Cardiac muscle cell (in vitro differentiated cells and primary cell): ENCODE data around the gene DOK1. TPM values are rescaled to one million over a fixed set of nuclear protein-coding genes. Genes with fewer than 3 reads are reported as not detected.
A peak's percentile ranks its signal among the peaks of the same experiment; 100 is the strongest.

Source experiments
- DNase-seq, 2 donors: peaks; one replicate each; pipeline versions ENCODE4 v3.0.0 to v3.0.0-alpha.2; 2010 to 2017; ENCODE audit warnings: low read depth in 1 of 2, low spot score in 1 of 2
- H3K27ac ChIP-seq: fragments of 200-600 bp; sonication (generic); 2 replicates; pipeline ENCODE4 v1.5.1; 2016
- H3K27me3 ChIP-seq: fragments of 200-600 bp; sonication (generic); 2 replicates; pipeline ENCODE4 v1.6.0; 2016; ENCODE audit warnings: control low read depth
- H3K36me3 ChIP-seq: fragments of 200-600 bp; sonication (generic); 2 replicates; pipeline ENCODE4 v1.5.1; 2016; ENCODE audit warnings: control low read depth
- H3K4me1 ChIP-seq: fragments of 200-600 bp; sonication (generic); 2 replicates; pipeline ENCODE4 v1.8.1; 2017; ENCODE audit warnings: low read depth, mild to moderate bottlenecking, mixed run types
- H3K4me3 ChIP-seq: fragments of 200-600 bp; sonication (generic); 2 replicates; pipeline ENCODE4 v1.5.1; 2016; ENCODE audit warnings: mild to moderate bottlenecking
- H3K9me3 ChIP-seq: fragments of 200-600 bp; sonication (generic); 2 replicates; pipeline ENCODE4 v1.5.1; 2017; ENCODE audit warnings: low read depth, mild to moderate bottlenecking, control low read depth
- CTCF ChIP-seq: IDR thresholded peaks from 2 replicates; pipeline ENCODE4 v1.5.1; 2012; ENCODE audit warnings: low read depth, mild to moderate bottlenecking, low read length
- polyA plus RNA-seq: library from polyadenylated mRNA; unstranded; fragments of >200 nt; fragmentation: Nextera tagmentation; extraction: Ambion mirVana; gene quantifications from 2 replicates; pipeline ENCODE4 v1.2.1, GENCODE V29; 2016
- total RNA-seq: library from RNA; depleted of rRNA; stranded (reverse); fragments of >200 nt; gene quantifications from 2 replicates; pipeline ENCODE4 v1.2.3, GENCODE V29; 2016

Gene DOK1
- total and polyA plus RNA-seq, 2 experiments from 2014 or later = 10.0 to 26.1 TPM

DNA sequence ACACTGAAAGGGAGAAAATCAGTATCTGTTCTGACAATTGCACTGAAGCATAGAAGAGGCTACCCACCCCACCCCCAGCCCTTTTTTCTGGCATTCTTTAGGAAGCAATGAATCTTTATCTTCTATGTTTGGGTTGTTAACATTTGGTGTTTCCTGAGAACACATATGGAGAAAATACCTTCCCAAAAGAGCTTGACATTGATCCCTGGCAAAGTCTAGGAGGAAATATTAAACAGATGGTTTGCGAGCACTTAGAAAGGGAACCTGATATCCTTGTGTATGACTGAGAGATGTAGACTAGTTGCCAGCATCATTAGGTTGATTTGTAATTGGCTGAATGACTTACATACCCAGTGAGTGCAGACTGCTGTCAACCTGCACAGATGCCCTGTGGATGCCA is 42.9 kb downstream of the DOK1 start:
- no peaks in the 10 kb centered on the region for H3K9me3 ChIP-seq
- H3K36me3 ChIP-seq = no peaks in the 10 kb centered on the region
- no peak for TF ChIP-seq CTCF
- no peak overlapping the region for H3K4me3 ChIP-seq
- H3K27me3 ChIP-seq = peaks cover 60% of the 10 kb centered on the region
- no peaks in the 10 kb centered on the region for H3K4me1 ChIP-seq
- DNase-seq = no peak
- H3K27ac ChIP-seq = no peak overlapping the region

DNA sequence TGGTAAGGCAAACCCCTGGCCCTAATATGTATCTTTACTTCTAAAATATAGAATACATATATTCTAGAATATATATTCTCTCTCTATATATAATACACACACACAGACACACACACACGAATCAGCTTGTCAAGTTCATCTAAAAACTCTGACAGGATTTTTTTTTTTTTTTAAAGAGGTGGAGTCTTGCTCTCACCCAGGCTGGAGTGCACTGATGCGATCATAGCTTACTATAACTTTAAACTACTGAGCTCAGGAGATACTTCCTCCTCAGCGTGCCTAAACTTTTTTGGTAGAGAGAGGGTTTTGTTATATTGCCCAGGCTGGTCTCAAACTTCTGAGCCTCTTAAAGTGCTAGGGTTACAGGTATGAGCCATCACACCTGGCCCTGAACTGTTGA is 45.2 kb downstream of the DOK1 start:
- DNase-seq = no peak
- H3K27ac ChIP-seq = no peak overlapping the region
- no peaks in the 10 kb centered on the region for H3K4me1 ChIP-seq
- no peaks in the 10 kb centered on the region for H3K36me3 ChIP-seq
- TF ChIP-seq CTCF = no peak
- H3K9me3 ChIP-seq = no peaks in the 10 kb centered on the region
- peaks cover 57% of the 10 kb centered on the region for H3K27me3 ChIP-seq
- no peak overlapping the region for H3K4me3 ChIP-seq

DNA sequence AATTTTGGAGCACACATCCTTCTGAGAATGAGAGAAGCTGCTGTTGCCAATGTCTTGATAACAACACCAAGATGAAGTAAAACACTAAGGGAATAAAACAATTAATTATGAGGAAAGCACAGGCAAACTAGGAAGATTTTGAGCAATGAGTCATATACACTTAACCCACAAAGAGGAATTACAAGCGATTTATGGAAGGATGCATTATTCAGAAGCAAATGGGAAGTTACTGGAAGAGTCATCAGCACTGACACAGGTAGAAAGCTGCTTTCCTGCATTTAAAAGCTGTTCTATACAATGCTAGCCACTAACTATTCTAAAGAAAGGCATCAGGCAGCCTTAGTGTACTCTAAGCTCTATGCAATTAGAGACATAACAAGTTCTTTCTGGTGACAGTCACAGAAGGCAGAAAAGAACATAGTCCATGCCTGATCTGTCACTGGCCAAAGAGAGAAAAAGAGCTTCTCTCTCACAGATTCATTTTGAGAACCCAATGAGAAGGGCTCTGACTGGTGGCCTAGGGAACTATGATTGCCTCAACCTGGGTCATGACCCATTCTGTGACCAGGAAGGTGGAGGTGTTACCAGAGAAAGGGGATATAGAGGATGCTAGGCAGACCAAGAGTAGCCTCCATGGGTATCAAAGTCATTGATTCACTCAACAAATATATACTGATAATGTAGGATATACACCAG is 48.2 kb downstream of the DOK1 start:
- no peaks in the 10 kb centered on the region for H3K9me3 ChIP-seq
- peaks cover 45% of the 10 kb centered on the region for H3K27me3 ChIP-seq
- peak in 1 of 2 donors; percentile 63 for DNase-seq
- H3K27ac ChIP-seq = no peak overlapping the region
- no peaks in the 10 kb centered on the region for H3K4me1 ChIP-seq
- no peaks in the 10 kb centered on the region for H3K36me3 ChIP-seq
- no peak for TF ChIP-seq CTCF
- H3K4me3 ChIP-seq = no peak overlapping the region

DNA sequence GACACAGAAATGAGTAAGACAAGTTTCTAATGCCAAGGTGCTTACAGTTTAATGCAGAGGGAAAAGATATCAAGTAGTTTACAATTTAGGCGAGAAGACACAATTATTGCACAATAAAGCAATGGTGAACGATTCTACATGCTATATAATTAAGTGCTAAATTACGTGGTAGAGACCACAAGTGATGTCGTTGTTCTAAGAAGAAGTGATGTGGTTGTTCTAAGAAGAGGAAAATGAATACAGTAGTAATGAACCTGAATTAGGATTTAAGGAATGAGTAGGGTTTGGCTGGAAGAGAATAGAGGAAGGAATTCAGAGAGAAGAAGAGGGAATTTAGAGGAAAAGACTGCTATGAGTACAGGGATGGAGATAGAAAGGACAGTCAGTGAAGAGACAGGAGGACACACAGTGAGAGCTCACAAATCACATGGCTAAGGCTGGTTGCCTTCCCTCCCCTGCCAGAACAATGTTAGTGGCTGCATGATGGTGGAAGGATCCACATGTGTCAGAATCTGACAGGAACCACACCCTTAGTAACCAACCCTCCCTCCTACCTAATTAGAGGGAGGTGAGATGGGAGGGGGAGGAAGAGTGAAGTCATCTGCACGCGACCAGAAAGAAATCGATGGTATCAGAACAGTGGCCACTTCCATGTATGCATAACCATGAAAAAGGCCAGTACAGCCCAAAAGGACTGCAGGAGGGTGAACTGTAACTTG is 48.9 kb downstream of the DOK1 start:
- TF ChIP-seq CTCF = no peak
- no peaks in the 10 kb centered on the region for H3K9me3 ChIP-seq
- peaks cover 45% of the 10 kb centered on the region for H3K27me3 ChIP-seq
- H3K36me3 ChIP-seq = no peaks in the 10 kb centered on the region
- no peak for DNase-seq
- no peak overlapping the region for H3K4me3 ChIP-seq
- no peak overlapping the region for H3K27ac ChIP-seq
- H3K4me1 ChIP-seq = no peaks in the 10 kb centered on the region

DNA sequence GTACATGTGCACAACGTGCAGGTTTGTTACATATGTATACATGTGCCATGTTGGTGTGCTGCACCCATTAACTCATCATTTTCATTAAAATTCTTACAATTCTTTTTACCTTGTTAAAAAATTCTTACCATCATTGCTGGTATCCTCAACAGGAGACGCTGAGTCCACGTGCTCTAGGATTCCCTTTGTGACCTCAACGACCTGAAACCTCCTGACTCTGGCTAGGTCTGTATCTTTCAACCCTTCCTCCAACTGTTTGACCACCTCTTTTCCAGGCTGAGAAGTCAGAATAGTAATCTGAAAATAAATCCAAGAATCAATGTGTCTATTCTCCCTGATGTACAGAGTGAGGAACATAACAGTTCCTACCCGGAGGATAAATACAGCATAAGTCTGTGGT is 52.4 kb downstream of the DOK1 start:
- no peak for DNase-seq
- H3K27me3 ChIP-seq = peaks cover 24% of the 10 kb centered on the region
- H3K4me3 ChIP-seq = no peak overlapping the region
- H3K4me1 ChIP-seq = no peaks in the 10 kb centered on the region
- H3K27ac ChIP-seq = no peak overlapping the region
- no peaks in the 10 kb centered on the region for H3K36me3 ChIP-seq
- H3K9me3 ChIP-seq = no peaks in the 10 kb centered on the region
- TF ChIP-seq CTCF = no peak

Other genes starting within 250 kb of the DOK1 start
- gene SLC4A5, start 211.3 kb upstream of the DOK1 start, total RNA-seq = 2.3 and 9.0 TPM in 2 replicates
- 1.5 and 3.3 TPM in 2 replicates for gene SLC4A5, start 211.3 kb upstream of the DOK1 start, polyA plus RNA-seq
- 130 and 156 TPM in 2 replicates for gene DCTN1, start 174.4 kb upstream of the DOK1 start, total RNA-seq
- gene DCTN1, start 174.4 kb upstream of the DOK1 start, polyA plus RNA-seq = 164 and 178 TPM in 2 replicates
- 7.6 and 9.5 TPM in 2 replicates for gene C2orf81, start 133.1 kb upstream of the DOK1 start, total RNA-seq
- gene C2orf81, start 133.1 kb upstream of the DOK1 start, polyA plus RNA-seq = 7.1 and 8.5 TPM in 2 replicates
- 88.5 and 91.5 TPM in 2 replicates for gene WDR54, start 133.0 kb upstream of the DOK1 start, total RNA-seq
- gene WDR54, start 133.0 kb upstream of the DOK1 start, polyA plus RNA-seq = 132 and 159 TPM in 2 replicates
- gene RTKN, start 112.8 kb upstream of the DOK1 start, total RNA-seq = 41.1 and 53.3 TPM in 2 replicates
- 53.3 and 61.7 TPM in 2 replicates for gene RTKN, start 112.8 kb upstream of the DOK1 start, polyA plus RNA-seq
- gene INO80B, start 99.6 kb upstream of the DOK1 start, total RNA-seq = 23.0 and 40.9 TPM in 2 replicates
- gene INO80B, start 99.6 kb upstream of the DOK1 start, polyA plus RNA-seq = 15.4 and 23.8 TPM in 2 replicates
- 168 and 174 TPM in 2 replicates for gene WBP1, start 96.3 kb upstream of the DOK1 start, total RNA-seq
- gene WBP1, start 96.3 kb upstream of the DOK1 start, polyA plus RNA-seq = 156 and 170 TPM in 2 replicates
- 58.5 and 67.3 TPM in 2 replicates for gene MOGS, start 89.3 kb upstream of the DOK1 start, total RNA-seq
- gene MOGS, start 89.3 kb upstream of the DOK1 start, polyA plus RNA-seq = 31.9 and 50.1 TPM in 2 replicates
- 50.8 and 50.9 TPM in 2 replicates for gene MRPL53, start 82.0 kb upstream of the DOK1 start, total RNA-seq
- 132 and 140 TPM in 2 replicates for gene MRPL53, start 82.0 kb upstream of the DOK1 start, polyA plus RNA-seq
- 18.1 and 33.5 TPM in 2 replicates for gene CCDC142, start 71.7 kb upstream of the DOK1 start, total RNA-seq
- gene CCDC142, start 71.7 kb upstream of the DOK1 start, polyA plus RNA-seq = 16.8 and 23.4 TPM in 2 replicates
- 16.8 and 32.9 TPM in 2 replicates for gene TTC31, start 71.6 kb upstream of the DOK1 start, total RNA-seq
- 23.0 and 29.1 TPM in 2 replicates for gene TTC31, start 71.6 kb upstream of the DOK1 start, polyA plus RNA-seq
- gene LBX2, start 55.1 kb upstream of the DOK1 start, total RNA-seq = 0.49 and 0.80 TPM in 2 replicates
- 1.7 TPM in 1 of 2 replicates, not detected in the other for gene LBX2, start 55.1 kb upstream of the DOK1 start, polyA plus RNA-seq
- gene PCGF1, start 47.0 kb upstream of the DOK1 start, total RNA-seq = 7.8 and 10.9 TPM in 2 replicates
- gene PCGF1, start 47.0 kb upstream of the DOK1 start, polyA plus RNA-seq = 14.2 and 18.9 TPM in 2 replicates
- gene TLX2, start 40.3 kb upstream of the DOK1 start, total RNA-seq = 0.06 TPM in 1 of 2 replicates, not detected in the other
- not detected in 2 replicates for gene TLX2, start 40.3 kb upstream of the DOK1 start, polyA plus RNA-seq
- 0.98 and 1.1 TPM in 2 replicates for gene DQX1, start 28.5 kb upstream of the DOK1 start, total RNA-seq
- gene DQX1, start 28.5 kb upstream of the DOK1 start, polyA plus RNA-seq = 0.60 and 0.67 TPM in 2 replicates
- 93.2 and 105 TPM in 2 replicates for gene AUP1, start 25.0 kb upstream of the DOK1 start, total RNA-seq
- 120 and 122 TPM in 2 replicates for gene AUP1, start 25.0 kb upstream of the DOK1 start, polyA plus RNA-seq
- gene HTRA2, start 24.8 kb upstream of the DOK1 start, total RNA-seq = 39.9 and 55.1 TPM in 2 replicates
- gene HTRA2, start 24.8 kb upstream of the DOK1 start, polyA plus RNA-seq = 57.6 and 82.0 TPM in 2 replicates
- gene LOXL3, start 778 bp upstream of the DOK1 start, total RNA-seq = 23.7 and 43.3 TPM in 2 replicates
- gene LOXL3, start 778 bp upstream of the DOK1 start, polyA plus RNA-seq = 13.4 and 31.7 TPM in 2 replicates
- gene M1AP, start 93.6 kb downstream of the DOK1 start, total RNA-seq = not detected in 2 replicates
- gene M1AP, start 93.6 kb downstream of the DOK1 start, polyA plus RNA-seq = not detected in 2 replicates
- 8.4 and 8.6 TPM in 2 replicates for gene SEMA4F, start 99.5 kb downstream of the DOK1 start, total RNA-seq
- gene SEMA4F, start 99.5 kb downstream of the DOK1 start, polyA plus RNA-seq = 8.3 and 8.7 TPM in 2 replicates